Germinal center (tissue), 1 donor: Measurements from ENCODE around the gene MIDN.
"Not testable (repeated sequence)": the region's sequence is repeated elsewhere in the genome, so short reads cannot be mapped to it uniquely, and the experiment has no call there.

Experiments used
- DNase-seq: peaks from one replicate; pipeline ENCODE4 v3.0.0; 2012; ENCODE audit warnings: mixed read lengths, low spot score

The MIDN gene

DNA sequence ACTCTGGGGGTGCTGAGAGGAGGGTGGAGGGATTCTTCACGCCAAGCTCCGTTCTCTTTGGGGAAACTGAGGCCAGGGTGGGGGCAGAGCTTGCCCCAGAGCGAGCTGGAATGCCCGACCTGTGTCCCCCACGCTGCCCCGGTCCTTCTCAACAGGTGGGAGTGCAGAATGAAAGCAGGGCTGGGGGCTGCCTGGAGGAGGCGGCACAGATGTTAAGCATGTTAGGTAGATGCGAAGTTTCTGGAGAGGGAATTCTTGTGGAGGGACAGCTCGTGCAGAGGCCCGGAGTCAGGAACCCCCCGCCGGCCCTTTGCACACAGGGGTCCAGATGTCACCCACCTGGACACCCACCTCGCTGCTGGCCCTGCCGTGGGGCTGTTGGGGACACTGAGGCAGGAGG lies 46.3 kb downstream of the MIDN start:
- no peak for DNase-seq

DNA sequence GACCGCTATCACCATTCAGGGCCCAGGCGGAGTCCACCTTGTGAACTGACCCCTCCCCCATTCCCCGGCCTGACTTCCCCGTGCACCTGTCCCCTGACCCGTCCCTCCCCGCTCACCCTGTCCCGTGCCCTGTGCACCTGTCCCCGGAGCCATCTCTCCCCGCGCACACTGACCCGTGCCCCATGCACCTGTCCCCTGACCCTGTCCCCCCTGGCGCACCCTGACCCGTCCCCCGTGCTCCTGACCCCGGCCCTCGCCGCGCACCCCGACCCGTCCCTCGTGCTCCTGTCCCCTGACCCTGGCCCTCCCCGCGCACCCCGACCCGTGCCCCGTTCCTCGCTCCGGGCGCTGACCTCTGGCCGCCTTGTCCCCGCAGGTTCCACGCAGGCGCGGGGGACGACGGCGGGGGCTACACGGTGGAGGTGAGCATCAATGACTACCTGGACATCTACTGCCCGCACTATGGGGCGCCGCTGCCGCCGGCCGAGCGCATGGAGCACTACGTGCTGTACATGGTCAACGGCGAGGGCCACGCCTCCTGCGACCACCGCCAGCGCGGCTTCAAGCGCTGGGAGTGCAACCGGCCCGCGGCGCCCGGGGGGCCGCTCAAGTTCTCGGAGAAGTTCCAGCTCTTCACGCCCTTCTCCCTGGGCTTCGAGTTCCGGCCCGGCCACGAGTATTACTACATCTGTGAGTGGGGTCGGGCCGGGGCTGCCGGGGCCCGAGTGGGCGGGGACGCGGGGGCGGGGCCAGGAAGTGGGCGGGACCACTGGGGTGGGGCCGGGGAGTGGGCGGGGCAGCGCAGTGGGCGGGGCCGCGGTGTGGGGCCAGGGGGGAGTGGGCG lies 47.0 kb downstream of the MIDN start:
- DNase-seq, result peak; percentile 82

DNA sequence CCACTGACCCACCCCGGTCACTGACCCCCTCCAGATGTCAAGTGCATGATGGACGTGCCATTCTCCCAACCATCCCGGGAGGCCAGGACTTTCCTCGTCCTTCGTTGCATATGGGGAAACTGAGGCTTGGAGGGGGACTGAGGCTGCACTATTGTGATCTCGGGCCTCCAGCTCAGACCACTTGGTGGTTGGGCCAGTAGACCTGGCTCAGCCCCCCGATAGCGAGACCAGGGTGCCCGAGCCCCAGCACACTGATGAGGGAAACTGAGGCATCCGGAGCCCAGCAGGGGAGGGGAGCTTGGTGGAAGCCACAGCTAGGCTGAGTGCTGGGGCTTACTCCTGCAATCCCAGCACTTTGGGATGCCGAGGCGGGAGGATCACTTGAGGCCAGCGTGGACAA lies 47.7 kb downstream of the MIDN start:
- no peak for DNase-seq

DNA sequence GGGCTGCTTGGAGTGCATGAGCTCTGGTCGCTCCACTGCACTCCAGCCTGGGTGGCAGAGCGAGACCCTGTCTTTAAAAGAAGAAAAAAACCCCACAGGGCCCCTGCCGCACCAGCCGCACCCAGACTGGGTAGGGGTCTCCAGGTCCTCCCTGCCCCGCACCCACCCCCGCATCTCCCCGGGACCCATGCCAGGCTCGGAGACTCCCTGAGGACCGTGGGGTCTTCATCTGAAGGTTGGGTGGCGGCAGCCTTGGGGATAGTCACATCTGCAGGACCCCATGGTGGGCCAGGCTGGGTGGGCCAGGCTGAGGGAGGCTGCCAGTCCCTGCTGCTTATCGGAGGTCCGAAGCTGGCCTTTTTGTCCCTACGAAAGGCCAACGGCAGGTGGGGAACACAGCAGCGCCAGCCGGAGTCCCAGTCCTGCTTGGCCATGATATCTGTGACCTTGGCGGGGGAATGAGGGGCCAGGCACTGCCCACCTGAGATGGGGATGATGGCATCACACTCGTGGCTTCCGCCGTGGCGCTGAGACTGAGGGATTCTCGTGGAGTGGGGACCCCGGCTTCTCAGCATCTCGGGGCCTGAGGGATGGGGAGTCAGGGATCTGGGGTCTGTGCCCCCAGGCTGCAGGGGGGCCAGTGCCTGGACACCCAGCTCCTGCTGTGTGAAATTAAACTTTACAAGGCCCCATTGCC lies 48.3 kb downstream of the MIDN start:
- no peak for DNase-seq

DNA sequence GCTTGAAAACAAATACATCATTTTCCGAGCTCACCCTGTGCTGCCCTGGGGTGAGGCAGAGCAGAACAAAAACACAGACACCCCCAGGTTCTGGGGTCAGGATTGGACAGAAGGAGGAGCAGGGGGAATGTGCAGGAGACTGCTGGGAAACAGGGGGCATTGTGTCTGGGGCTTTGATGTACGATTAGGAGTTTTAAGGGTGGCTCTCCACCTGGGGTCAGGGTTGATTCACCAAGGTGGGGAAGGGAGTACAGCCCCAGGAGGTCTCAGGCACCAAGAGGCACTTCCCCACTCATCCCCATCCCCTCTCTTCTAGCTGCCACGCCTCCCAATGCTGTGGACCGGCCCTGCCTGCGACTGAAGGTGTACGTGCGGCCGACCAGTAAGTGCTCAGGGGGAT lies 49.9 kb downstream of the MIDN start:
- no peak for DNase-seq

DNA sequence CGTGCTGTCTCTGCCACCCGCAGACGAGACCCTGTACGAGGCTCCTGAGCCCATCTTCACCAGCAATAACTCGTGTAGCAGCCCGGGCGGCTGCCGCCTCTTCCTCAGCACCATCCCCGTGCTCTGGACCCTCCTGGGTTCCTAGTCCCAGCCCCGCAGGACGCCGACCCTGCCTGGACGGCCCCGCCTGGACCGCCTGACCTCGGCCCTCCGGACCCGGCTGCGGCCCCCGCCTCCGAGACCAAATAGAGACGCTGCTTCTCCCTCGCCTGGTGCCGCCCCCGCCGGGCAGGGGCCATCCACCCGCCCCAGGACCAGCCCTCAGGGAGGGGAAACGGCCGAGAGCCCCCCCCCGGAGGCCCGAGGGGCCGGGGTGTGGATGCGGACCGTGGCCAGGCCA lies 51.4 kb downstream of the MIDN start:
- DNase-seq, result no peak

DNA sequence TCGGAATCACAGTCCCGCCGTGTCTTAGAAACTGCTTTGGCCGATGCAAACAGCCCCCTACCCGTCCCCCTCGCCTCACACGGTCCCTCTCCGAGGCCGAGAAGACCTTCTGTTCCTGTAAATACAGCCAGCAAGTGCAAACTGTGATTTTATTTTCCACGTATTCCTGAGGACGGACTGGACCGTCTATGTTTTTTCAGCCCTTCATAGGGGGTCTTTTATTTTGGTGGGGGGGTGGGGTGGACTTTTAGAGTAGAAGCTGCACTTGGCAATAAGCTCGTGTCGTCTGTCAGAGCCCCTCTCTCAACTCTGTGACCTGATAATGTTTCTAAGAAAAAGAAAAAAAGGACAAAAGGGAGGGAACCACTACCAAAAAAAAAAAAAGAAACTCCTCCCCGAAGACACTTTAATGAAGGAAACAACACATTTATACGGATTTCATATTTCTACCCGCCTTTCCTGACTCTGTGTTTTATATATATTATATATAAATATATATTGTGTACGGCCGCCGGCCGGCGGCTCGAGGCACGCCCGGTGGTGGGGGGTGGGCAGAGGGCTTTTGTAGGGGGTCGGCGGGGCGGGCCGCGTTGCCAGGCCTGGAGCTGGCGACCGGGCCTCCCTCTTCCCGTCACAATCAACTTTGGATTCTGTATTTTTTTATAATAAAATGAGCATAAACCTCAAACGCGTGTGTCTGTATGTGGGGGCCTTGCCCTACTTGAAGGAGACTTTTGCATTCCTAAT lies 52.5 kb downstream of the MIDN start:
- DNase-seq, result no peak

DNA sequence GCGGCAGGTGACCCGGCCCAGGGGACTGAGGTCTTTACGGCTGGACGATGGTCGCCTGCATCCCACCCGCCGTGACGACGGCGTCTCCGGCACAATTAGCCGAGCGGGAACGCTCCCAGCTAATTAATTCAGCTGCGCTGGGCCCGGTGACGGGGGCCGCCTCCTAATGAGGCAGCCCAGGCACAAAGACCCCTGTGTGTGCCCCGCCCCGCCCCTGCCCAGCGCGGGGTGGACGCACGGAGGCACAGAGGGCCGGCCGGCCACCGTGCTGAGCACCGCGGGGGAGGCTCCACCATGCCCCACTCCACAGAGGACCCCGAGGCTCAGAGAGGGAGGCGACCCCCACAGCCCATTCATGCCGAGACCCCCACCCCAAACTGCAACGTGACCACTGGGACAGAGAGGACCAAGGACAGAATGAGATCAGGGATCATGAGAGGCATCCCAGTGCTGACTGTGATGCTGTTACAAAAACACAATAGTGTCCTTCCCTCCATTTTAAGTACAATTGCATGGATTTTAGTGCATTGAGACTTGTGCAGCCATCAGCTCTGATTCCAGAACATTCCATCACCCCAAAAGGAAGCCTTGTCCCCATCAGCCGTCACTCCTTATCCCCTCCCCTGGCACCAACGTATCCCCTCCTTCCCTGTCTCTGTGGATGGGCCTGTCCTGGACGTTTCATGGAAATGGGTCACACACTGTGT lies 54.3 kb downstream of the MIDN start:
- DNase-seq, result no peak

DNA sequence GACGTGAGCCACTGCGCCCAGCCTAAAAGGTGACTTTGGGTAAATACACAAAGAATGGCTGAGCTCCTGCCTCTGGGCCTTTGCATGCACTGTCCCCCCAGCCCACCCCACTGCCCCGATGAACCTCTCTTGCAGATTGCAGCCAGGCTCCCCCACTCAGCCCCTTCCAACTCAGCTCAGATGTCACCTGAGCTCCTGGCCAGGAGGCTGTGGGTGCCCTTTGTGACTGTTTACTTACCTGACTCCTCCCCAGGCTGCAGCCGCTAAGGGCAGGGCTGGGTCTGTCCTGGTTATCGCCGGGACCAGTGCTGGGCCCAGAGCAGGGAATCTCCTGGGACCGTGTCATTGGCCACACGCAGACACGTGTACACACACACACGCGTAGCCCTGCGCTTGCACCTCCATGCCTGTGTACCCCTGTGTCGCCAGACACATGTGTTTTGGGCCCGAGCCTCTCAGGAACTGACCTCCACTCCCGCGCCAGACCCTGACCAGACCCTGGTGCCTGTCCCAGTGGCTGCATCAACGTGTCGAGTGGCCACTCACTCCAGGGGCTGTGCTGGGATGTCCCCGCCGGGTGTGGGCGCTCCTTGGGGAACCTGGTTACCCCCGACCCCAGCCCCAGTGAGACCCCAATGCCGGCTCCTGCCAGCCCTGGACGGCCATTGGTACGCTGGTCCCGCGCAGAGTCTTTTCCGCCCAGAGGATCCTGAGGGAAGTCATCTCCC lies 56.0 kb downstream of the MIDN start:
- DNase-seq, result no peak

DNA sequence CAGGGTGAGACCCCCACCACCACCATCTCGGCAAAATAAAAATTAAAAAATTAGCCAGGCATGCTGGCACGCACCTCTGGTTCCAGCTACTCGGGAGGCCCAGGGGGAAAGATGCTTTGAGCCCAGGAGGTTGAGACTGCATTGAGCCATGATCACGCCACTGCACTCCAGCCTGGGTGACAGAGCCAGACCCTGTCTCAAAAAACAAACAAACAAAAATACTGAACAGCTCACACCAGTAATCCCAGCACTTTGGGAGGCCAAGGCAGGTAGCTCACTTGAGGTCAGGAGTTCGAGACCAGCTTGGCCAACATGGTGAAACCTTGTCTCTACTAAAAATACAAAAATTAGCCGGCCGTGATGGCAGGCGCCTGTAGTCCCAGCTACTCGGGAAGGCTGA lies 57.0 kb downstream of the MIDN start:
- not testable (repeated sequence) for DNase-seq

DNA sequence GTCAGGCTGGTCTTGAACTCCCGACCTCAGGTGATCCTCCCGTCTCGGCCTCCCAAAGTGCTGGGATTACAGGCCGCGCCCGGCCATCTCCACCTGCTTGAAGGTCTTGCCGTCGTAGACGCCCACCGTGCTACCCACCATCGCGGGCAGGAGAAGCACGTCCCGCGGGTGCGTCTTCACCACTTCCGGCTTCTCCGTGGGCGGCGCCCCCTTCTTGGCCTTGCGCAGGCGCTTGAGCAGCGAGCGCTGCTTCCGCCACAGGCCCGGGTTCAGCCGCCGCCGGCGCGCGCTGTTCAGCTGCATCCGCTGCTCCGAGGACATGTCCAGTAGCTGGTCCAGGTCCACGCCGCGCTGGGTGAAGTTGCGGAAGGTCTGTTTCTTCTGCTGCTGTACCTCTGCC lies 58.9 kb downstream of the MIDN start:
- no peak for DNase-seq

DNA sequence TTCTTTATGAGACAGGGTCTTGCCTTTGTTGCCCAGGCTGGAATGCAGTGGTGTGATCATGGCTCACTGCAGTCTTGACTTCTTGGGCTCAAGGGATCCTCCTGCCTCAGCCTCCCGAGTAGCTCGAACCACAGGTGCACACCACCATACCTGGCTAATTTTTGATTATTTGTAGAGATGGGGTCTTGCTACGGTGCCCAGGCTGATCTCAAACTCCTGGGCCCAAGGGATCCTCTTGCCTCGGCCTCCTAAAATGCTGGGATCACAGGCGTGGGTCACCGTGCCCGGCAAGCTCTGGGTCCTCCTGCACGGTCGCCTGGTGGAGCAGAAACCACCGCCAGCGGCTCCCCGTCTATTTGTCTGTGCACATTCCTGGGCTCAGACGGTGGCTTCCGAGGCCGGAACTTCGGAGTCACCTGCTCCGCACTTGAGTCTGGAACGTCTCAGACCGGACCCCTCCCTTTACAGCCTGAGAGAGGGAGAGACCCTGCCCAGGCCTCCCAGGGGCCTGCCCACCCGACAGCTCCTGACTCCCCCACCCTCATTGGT lies 59.4 kb downstream of the MIDN start:
- DNase-seq, result no peak

DNA sequence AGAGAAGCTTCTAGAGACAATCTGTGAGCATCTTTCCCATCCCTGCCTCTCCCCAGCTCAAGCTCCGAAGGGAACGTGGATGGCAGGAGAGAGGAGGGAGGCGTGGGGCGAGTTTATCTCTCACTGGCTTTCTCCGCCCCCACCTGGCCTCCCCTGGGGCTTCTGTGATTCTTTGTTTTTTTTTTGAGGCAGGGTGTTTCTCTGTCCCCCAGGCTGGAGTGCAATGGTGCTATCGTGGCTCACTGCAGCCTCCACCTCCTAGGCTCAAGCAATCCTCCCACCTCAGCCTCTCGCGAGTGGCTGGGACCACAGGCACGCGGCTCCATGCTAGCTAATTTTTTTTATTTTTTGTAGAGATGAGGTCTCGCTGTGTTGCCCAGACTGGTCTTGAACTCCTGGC lies 60.3 kb downstream of the MIDN start:
- DNase-seq, result no peak
